Measurements from ENCODE around the gene ST3GAL2. TPM values are rescaled to one million over a fixed set of nuclear protein-coding genes. Genes with fewer than 3 reads are reported as not detected.

ST3GAL2 gene
- total RNA-seq, 4 donors from 2014 or later: 9.6 to 31.7 (median 17.8) TPM

DNA sequence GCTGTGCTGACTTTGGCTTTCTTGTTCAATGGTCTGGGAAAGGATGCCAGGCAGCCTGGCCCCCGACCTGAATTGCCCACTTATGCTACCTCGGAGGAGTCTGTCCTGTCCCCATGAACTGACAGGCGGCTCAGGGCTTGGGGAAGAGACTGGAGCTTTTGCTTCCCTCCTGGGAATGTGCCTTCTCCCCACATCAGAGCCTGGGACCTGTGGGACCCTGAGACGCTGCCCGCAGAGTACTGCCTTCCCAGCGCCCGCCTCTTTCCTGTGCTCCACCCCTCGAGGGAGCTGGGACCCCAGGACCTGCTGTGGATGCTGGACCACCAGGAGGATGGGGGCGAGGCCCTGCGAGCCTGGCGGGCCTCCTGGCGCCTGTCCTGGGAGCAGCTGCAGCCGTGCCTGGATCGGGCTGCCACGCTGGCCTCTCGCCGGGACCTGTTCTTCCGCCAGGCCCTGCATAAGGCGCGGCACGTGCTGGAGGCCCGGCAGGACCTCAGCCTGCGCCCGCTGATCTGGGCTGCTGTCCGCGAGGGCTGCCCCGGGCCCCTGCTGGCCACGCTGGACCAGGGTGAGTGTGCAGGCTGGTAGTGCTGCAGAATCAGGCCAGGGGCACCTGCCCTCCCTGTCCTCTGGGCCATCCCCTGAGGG, 34.0 kb upstream of the ST3GAL2 start:
- ATAC-seq (ENCODE audit: low FRiP score): no peak
- no peak for TF ChIP-seq CTCF (IDR thresholded peaks at IDR 0.05)
- DNase-seq (ENCODE audit: low spot score): no peak

GRCh38 chr16:70470927-70471341, 32.0 kb upstream of the ST3GAL2 start:
- TF ChIP-seq CTCF (IDR thresholded peaks at IDR 0.05): no peak
- no peak for ATAC-seq (ENCODE audit: low FRiP score)
- DNase-seq (ENCODE audit: low spot score): no peak

DNA sequence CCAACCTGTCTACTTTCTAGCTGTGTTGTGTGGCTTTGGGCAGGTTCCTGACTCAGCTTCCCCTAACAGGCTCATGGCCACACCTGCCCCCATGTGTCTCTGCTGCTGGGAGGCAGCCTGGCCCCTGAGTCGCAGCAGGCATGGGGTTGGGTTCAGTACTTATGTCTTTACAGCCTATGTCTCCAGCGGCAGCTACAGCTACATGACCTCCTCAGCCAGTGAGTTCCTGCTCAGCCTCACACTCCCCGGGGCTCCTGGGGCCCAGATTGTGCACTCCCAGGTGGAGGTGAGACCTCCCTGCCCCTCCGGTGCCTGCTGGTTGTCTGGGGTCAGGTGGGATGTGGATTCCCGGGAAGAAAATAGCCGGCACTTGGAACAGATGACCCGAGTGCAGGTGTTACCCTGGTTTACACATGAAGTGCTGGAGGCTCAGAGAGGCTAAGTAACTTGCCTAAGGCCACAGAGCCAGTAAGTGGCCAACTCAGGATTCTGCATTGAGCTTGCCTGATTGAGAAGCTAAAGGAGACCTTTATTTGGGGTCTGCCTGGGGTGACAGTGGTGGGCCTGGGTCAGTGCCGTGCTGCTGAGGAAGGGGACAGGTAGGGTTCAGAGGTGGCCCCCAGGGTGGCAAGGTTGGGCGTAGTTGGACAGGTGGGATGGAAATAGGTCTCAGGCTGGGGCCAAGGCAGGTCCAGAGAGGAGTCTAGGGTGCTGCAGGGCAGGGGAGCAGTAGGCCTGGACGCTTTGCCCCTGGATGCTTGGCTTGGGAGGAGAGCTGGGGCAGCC, 31.4 kb upstream of the ST3GAL2 start:
- no peak for DNase-seq (ENCODE audit: low spot score)
- no peak for TF ChIP-seq CTCF (IDR thresholded peaks at IDR 0.05)
- no peak for ATAC-seq (ENCODE audit: low FRiP score)

DNA sequence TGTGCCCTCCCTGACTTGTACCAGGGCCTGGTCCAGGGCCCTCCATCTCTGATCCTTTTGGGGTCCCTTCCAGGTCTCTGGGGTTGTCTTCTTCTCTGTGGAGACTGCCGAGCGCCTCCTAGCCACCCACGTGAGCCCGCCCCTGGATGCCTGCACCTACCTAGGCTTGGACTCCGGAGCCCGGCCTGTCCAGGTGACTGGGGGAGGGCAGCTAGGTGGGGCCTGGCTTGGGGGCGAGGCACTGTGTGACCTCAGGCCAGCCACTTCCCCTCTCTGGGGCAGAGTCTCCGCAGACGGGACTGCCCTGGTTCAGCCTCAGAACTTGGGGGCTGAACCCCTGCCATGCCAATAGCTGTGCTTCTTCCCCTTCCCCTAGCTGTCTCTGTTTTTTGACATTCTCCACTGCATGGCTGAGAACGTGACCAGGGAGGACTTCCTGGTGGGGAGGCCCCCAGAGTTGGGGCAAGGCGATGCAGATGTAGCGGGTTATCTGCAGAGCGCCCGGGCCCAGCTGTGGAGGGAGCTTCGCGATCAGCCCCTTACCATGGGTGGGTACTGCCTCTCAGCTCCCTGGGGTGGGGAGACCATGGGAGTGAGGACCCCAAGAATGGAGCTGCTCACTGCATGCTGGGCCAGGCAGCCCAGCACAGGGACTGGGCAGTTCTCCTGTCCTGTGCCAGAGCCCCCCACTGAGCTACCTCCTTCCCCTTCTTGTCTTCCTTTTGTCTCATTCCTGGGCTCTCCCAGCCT, 30.1 kb upstream of the ST3GAL2 start:
- DNase-seq (ENCODE audit: low spot score) (no peak), ATAC-seq (ENCODE audit: low FRiP score) (no peak)
- TF ChIP-seq CTCF (IDR thresholded peaks at IDR 0.05): no peak

GRCh38 chr16:70467608-70468007, 28.7 kb upstream of the ST3GAL2 start:
- ATAC-seq (ENCODE audit: low FRiP score): no peak
- no peak for DNase-seq (ENCODE audit: low spot score)
- TF ChIP-seq CTCF (IDR thresholded peaks at IDR 0.05): no peak

GRCh38 chr16:70467113-70467512, 28.2 kb upstream of the ST3GAL2 start:
- no peak for TF ChIP-seq CTCF (IDR thresholded peaks at IDR 0.05)
- no peak for DNase-seq (ENCODE audit: low spot score)
- no peak for ATAC-seq (ENCODE audit: low FRiP score)
